Breast epithelium (tissue), 3 donors: ENCODE measurements around the gene REG3G.
"Not testable (repeated sequence)": the region's sequence is repeated elsewhere in the genome, so short reads cannot be mapped to it uniquely, and the experiment has no call there.

Source experiments
- CTCF ChIP-seq, 3 donors: fragments of 450-650 bp; IDR thresholded peaks; one replicate each; pipeline ENCODE4 v1.5.1; 2016 to 2017; ENCODE audit warnings: antibody characterized with exemption in 3 of 3, mild to moderate bottlenecking in 3 of 3, moderate library complexity in 3 of 3
- POLR2A ChIP-seq: fragments of 450-650 bp; IDR thresholded peaks from one replicate; pipeline ENCODE4 v1.6.1; 2016; ENCODE audit warnings: antibody characterized with exemption, mild to moderate bottlenecking, moderate library complexity

- TF ChIP-seq CTCF (IDR thresholded peaks at IDR 0.05); POLR2A: not testable (repeated sequence)
Measured at GRCh38 chr2:79053486-79053885, 28.0 kb downstream of the REG3G start.
